OCI-LY3 (cell line): ENCODE results near the gene WFDC8.

ENCODE experiments used
- EZH2phosphoT487 ChIP-seq: fragments of 200-600 bp; shearing (Covaris generic); IDR thresholded peaks from 2 replicates; pipeline ENCODE4 v1.6.1; 2018; ENCODE audit warnings: antibody characterized with exemption, mixed run types, low read depth
- TF ChIP-seq, protein P1 (sequence below): fragments of 200-600, 300-600 bp; sonication (generic); IDR thresholded peaks from 2 replicates; pipeline ENCODE4 v1.5.1; 2014; ENCODE audit warnings: antibody characterized with exemption, low read length, low read depth

GRCh38 chr20:45576995-45577394, 2.1 kb downstream of the WFDC8 start:
- TF ChIP-seq, protein P1, sequence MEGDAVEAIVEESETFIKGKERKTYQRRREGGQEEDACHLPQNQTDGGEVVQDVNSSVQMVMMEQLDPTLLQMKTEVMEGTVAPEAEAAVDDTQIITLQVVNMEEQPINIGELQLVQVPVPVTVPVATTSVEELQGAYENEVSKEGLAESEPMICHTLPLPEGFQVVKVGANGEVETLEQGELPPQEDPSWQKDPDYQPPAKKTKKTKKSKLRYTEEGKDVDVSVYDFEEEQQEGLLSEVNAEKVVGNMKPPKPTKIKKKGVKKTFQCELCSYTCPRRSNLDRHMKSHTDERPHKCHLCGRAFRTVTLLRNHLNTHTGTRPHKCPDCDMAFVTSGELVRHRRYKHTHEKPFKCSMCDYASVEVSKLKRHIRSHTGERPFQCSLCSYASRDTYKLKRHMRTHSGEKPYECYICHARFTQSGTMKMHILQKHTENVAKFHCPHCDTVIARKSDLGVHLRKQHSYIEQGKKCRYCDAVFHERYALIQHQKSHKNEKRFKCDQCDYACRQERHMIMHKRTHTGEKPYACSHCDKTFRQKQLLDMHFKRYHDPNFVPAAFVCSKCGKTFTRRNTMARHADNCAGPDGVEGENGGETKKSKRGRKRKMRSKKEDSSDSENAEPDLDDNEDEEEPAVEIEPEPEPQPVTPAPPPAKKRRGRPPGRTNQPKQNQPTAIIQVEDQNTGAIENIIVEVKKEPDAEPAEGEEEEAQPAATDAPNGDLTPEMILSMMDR, result no peak
- TF ChIP-seq EZH2phosphoT487, result no peak
